ENCODE results near the gene SELL. TPM values are rescaled to one million over a fixed set of nuclear protein-coding genes. Genes with fewer than 3 reads are reported as not detected.

The SELL gene
- total RNA-seq, 4 donors from 2014 or later = 1.4 to 27.7 (median 5.3) TPM

- ATAC-seq (ENCODE audit: low FRiP score) (no peak), DNase-seq (ENCODE audit: low spot score) (no peak)
- TF ChIP-seq CTCF (IDR thresholded peaks at IDR 0.05) = no peak
Measured at GRCh38 chr1:169741666-169742394, 30.4 kb upstream of the SELL start.

DNA sequence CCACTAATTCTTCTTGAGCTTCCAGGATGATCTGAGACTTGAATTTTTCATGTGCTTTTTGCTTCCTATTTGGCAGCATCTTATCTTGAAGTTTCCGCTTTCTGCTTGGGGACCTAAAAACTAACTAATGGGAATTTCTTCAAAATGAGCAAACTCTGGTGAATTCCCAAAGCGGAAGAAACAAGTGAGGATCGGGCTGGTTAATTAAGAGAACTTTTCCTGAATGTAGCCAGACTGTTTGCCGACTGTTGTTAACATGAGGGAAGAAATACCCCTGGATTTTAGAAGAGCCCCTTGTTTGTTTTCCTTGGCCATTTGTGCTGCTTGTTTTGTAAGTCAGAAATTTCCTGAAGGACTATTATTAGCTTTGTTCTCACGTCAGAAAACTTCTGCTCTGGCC lies 28.6 kb upstream of the SELL start:
- TF ChIP-seq CTCF (IDR thresholded peaks at IDR 0.05) = no peak
- no peak for ATAC-seq (ENCODE audit: low FRiP score)

DNA sequence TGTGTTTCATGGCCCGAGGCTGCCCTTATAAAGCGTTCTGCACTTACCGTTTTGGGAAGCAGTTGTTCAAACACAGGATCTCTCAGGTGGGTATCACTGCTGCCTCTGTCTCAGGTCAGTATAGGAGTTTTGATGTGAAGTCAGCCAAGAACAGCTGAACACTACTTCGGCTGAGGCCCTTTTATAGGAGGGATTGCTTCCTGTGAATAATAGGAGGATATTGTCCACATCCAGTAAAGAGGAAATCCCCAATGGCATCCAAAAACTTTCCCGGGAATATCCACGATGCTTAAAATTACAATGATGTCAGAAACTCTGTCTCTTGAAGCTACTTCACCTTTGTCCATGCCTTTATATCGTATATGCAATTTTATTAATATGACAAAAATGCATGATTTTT lies 22.5 kb upstream of the SELL start, which contains the start of gene SELE:
Gene SELE, minus strand, starts transcription at position 156 of the 400 bp plus-strand sequence. CDS start 467 bp downstream, outside the sequence.
- DNase-seq (ENCODE audit: low spot score) = no peak
- TF ChIP-seq CTCF (IDR thresholded peaks at IDR 0.05) = no peak
- no peak for ATAC-seq (ENCODE audit: low FRiP score)

More for the DNA sequence above, 28.6 kb upstream of the SELL start:
- DNase-seq (ENCODE audit: low spot score) = no peak

DNA sequence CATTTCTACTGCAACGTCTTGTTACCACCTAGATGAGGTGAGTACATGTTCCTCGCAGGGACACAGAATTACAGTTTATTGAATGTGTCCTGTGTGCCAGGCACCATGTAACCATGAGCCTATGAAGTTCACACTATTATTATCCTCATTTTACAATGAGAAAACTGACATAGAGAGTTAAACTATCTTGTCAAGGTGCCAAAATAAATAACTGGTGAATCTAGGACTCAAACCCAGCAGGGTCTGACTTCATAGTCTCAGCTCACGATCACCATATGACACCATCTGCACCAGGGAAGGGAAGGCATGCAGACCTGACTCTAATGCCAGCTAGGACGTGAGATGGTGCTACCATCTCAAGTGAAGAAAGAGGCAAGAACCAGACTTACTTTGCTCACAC lies 20.0 kb upstream of the SELL start:
- DNase-seq (ENCODE audit: low spot score) = no peak
- no peak for ATAC-seq (ENCODE audit: low FRiP score)
- TF ChIP-seq CTCF (IDR thresholded peaks at IDR 0.05) = no peak

GRCh38 chr1:169729991-169730390 lies 18.6 kb upstream of the SELL start:
- ATAC-seq (ENCODE audit: low FRiP score) = no peak
- no peak for DNase-seq (ENCODE audit: low spot score)
- TF ChIP-seq CTCF (IDR thresholded peaks at IDR 0.05) = no peak

- DNase-seq (ENCODE audit: low spot score) (no peak), ATAC-seq (ENCODE audit: low FRiP score) (no peak)
- no peak for TF ChIP-seq CTCF (IDR thresholded peaks at IDR 0.05)
Measured at GRCh38 chr1:169727307-169727706, 15.9 kb upstream of the SELL start.

- ATAC-seq (ENCODE audit: low FRiP score) (no peak), DNase-seq (ENCODE audit: low spot score) (no peak)
- TF ChIP-seq CTCF (IDR thresholded peaks at IDR 0.05) = no peak
Measured at GRCh38 chr1:169726851-169727250, 15.4 kb upstream of the SELL start.

Data from omental fat pad (tissue), 4 donors.